Measurements from ENCODE around the gene COX4I2.

DNA sequence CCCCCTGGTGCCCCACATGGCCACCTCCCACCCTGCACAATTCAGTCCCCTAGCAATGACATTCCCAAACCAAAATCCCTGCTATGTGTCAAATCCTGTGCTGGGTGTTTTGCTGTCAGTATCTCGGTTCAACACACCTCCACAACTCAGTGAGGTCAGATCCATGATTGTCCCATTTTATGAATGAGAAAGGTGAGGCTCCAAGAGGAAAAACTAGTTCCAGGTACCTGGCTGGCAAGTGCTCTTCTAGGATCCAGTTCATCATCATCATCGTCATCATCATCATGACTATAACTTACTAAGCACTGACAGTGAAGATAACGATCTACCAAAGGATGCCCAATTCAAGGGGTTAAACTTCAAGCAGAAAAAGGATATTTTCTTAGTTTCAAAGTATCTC lies 17.5 kb upstream of the COX4I2 start:
- no peak for TF ChIP-seq SUZ12 (IDR thresholded peaks at IDR 0.05)
- TF ChIP-seq L3MBTL2 (conservative IDR thresholded peaks at IDR 0.05) = no peak
- TF ChIP-seq BHLHE40 (IDR thresholded peaks at IDR 0.05; ENCODE audit: borderline replicate concordance) = no peak
- TF ChIP-seq SP1 (IDR thresholded peaks at IDR 0.05) = no peak
